PFSK-1 (cell line): ENCODE data around the gene AMPD2.

Experiments
- FOXP2 ChIP-seq: optimal IDR thresholded peaks from 2 replicates; pipeline ENCODE3; 2011; ENCODE audit warnings: borderline replicate concordance, control low read depth, inconsistent platforms; ENCODE audit not compliant: insufficient read depth; ENCODE audit errors: extremely low read length, extremely low read depth
- POLR2AphosphoS5 ChIP-seq: IDR thresholded peaks from 2 replicates; pipeline ENCODE4 v1.6.1; 2012; ENCODE audit warnings: low read depth, mild to moderate bottlenecking, control low read depth, low read length, moderate library complexity
- REST ChIP-seq, 2 experiments: IDR thresholded peaks; 2 replicates each; pipeline versions ENCODE4 v1.6.1 to v1.8.0; 2011 to 2012; ENCODE audit warnings: low read depth in 2 of 2, low read length in 2 of 2, control low read depth in 1 of 2, inconsistent platforms in 1 of 2, mild to moderate bottlenecking in 1 of 2, moderate library complexity in 1 of 2; ENCODE audit not compliant: insufficient read depth in 1 of 2
- SIN3A ChIP-seq: IDR thresholded peaks from 2 replicates; pipeline ENCODE4 v1.6.1; 2012; ENCODE audit warnings: mild to moderate bottlenecking, low read length, moderate library complexity, borderline replicate concordance; ENCODE audit not compliant: insufficient read depth
- TAF1 ChIP-seq: IDR thresholded peaks from 2 replicates; pipeline ENCODE4 v1.6.1; 2012; ENCODE audit warnings: low read length, control low read depth, borderline replicate concordance; ENCODE audit not compliant: insufficient read depth

The AMPD2 gene

GRCh38 chr1:109659997-109660690 is 40.5 kb downstream of the AMPD2 start:
- TF ChIP-seq TAF1 (no peak), SIN3A (no peak), REST (IDR thresholded peaks at IDR 0.05; ENCODE audit: insufficient read depth in 1 of 2, low read depth in 2 of 2, low read length in 2 of 2) (no peak), FOXP2 (no peak), POLR2AphosphoS5 (no peak)

GRCh38 chr1:109661391-109661790 is 41.8 kb downstream of the AMPD2 start:
- TF ChIP-seq REST (IDR thresholded peaks at IDR 0.05; ENCODE audit: insufficient read depth in 1 of 2, low read depth in 2 of 2, low read length in 2 of 2): no peak
- no peak for TF ChIP-seq TAF1
- TF ChIP-seq FOXP2: no peak
- no peak for TF ChIP-seq POLR2AphosphoS5
- TF ChIP-seq SIN3A: no peak

- TF ChIP-seq POLR2AphosphoS5: no peak
- TF ChIP-seq REST (IDR thresholded peaks at IDR 0.05; ENCODE audit: insufficient read depth in 1 of 2, low read depth in 2 of 2, low read length in 2 of 2): no peak
- no peak for TF ChIP-seq FOXP2
- no peak for TF ChIP-seq TAF1
- no peak for TF ChIP-seq SIN3A
Measured at GRCh38 chr1:109664671-109665070, 45.0 kb downstream of the AMPD2 start.

GRCh38 chr1:109667452-109668122 is 48.0 kb downstream of the AMPD2 start, which contains the start of gene GSTM2:
GSTM2 (plus strand) TSS chr1:109668057; CDS start chr1:109668116, 59 bp downstream.
- TF ChIP-seq SIN3A: no peak

GRCh38 chr1:109668123-109668775 is 48.6 kb downstream of the AMPD2 start:
- TF ChIP-seq REST (IDR thresholded peaks at IDR 0.05; ENCODE audit: insufficient read depth in 1 of 2, low read depth in 2 of 2, low read length in 2 of 2) (no peak), POLR2AphosphoS5 (no peak), SIN3A (no peak), FOXP2 (no peak), TAF1 (no peak)
